Aorta (tissue), 5 donors: Measurements from ENCODE around the gene PPIB. TPM values are rescaled to one million over a fixed set of nuclear protein-coding genes. Genes with fewer than 3 reads are reported as not detected.

ENCODE experiments used
- ATAC-seq: fragments of 200-7000 bp; cut with Tn5 transposase; one replicate; pipeline ENCODE4 v1.9.1; 2022; ENCODE audit warnings: moderate library complexity; ENCODE audit not compliant: low FRiP score
- DNase-seq, 2 donors: peaks; one replicate each; pipeline ENCODE4 v3.0.0-alpha.2; 2020
- H3K27ac ChIP-seq, 2 donors: one replicate each; pipeline ENCODE4 v1.5.1; 2013; ENCODE audit warnings: low read length in 2 of 2, mild to moderate bottlenecking in 2 of 2, moderate library complexity in 2 of 2, control low read depth in 1 of 2, inconsistent platforms in 1 of 2, low read depth in 1 of 2
- H3K27me3 ChIP-seq, 2 donors: one replicate each; pipeline ENCODE4 v1.6.1; 2013; ENCODE audit warnings: control low read depth in 1 of 2, low read length in 1 of 2, mild to moderate bottlenecking in 1 of 2, moderate library complexity in 1 of 2; ENCODE audit not compliant: insufficient read depth in 2 of 2, control insufficient read depth in 1 of 2
- H3K36me3 ChIP-seq, 2 donors: one replicate each; pipeline ENCODE4 v1.6.1; 2013; ENCODE audit warnings: control low read depth in 1 of 2, low read length in 1 of 2, mild to moderate bottlenecking in 1 of 2; ENCODE audit not compliant: insufficient read depth in 2 of 2, control insufficient read depth in 1 of 2
- H3K4me1 ChIP-seq, 2 donors: one replicate each; pipeline ENCODE4 v1.6.1; 2013; ENCODE audit warnings: low read length in 2 of 2, control low read depth in 1 of 2, mild to moderate bottlenecking in 1 of 2, moderate library complexity in 1 of 2; ENCODE audit not compliant: insufficient read depth in 2 of 2, control insufficient read depth in 1 of 2
- H3K4me3 ChIP-seq, 2 donors: one replicate each; pipeline ENCODE4 v1.5.1; 2013; ENCODE audit warnings: low read length in 2 of 2, control low read depth in 1 of 2, mild to moderate bottlenecking in 1 of 2
- H3K9me3 ChIP-seq: one replicate; pipeline ENCODE4 v1.6.1; 2013; ENCODE audit warnings: mild to moderate bottlenecking, low read length; ENCODE audit not compliant: control insufficient read depth
- WGBS, 2 donors: extraction: QIAGEN DNeasy Blood & Tissue Kit; methylation state at CpG; one replicate each; pipeline ENCODE4 v1.1.7; 2013; 5-methylcytosine and 5-hydroxymethylcytosine counted together
- intact Hi-C, 2 donors: fragments of 100-400 bp; cut with DNase I; formaldehyde crosslinking; loops; one replicate each; pipeline versions ENCODE4 v1.14.2 to v1.15.0; 2022
- polyA plus RNA-seq, 2 donors: library from polyadenylated mRNA; stranded (reverse); fragments of 200-250 nt; gene quantifications; one replicate each; pipeline ENCODE4 v1.2.3, GENCODE V29; 2013
- total RNA-seq, 2 donors: library from RNA; stranded (reverse); fragmentation: NEBNext Ultra II Directional; extraction: Animal tissue kit (Norgen Biotek cat#: 25700); gene quantifications; one replicate each; pipeline ENCODE4 v1.2.1, GENCODE V29; 2021
- donor health status: healthy with polysubstance abuse.
- donor health status: Bipolar disorder and iron deficiency.
- donor health status: DM: no; HTN: no; CAD: no.
- donor health status: DM: no; HTN: no; CAD: no.
- donor health status: DM: yes; HTN: yes; CAD: no.

Gene PPIB
- total and polyA plus RNA-seq, 4 donors = 293 to 699 (median 378) TPM

GRCh38 chr15:64152507-64153387 lies 10.1 kb downstream of the PPIB start:
- 20 to 21% methylated on average over 27 of the region's 27 CpGs for WGBS, 2 donors
- intact Hi-C loops = no loop called here
- peaks cover 3 to 13% of the 10 kb centered on the region in 2 donors for H3K36me3 ChIP-seq
- no peak overlapping the region for H3K27ac ChIP-seq
- ATAC-seq (no peak), DNase-seq (no peak)
- H3K9me3 ChIP-seq = no peaks in the 10 kb centered on the region
- H3K27me3 ChIP-seq = no peaks in the 10 kb centered on the region
- peak overlapping the region in 1 of 2 donors; percentile 17 for H3K4me3 ChIP-seq
- H3K4me1 ChIP-seq = no peaks in the 10 kb centered on the region

- peak within 1 kb of the TSS in 1 of 2 donors; percentile 17 for H3K4me3 ChIP-seq
- intact Hi-C loops = no loop called here
- no peak within 1 kb of the TSS for H3K27ac ChIP-seq
- DNase-seq = no peak
- no peaks in the 10 kb centered on the region for H3K9me3 ChIP-seq
- 1% methylated on average over 60 to 83 of the region's 83 CpGs for WGBS, 2 donors
- H3K4me1 ChIP-seq = no peaks in the 10 kb centered on the region
- peak; percentile 16 for ATAC-seq
- peaks cover 0 to 11% of the 10 kb centered on the region in 2 donors for H3K36me3 ChIP-seq
- H3K27me3 ChIP-seq = no peaks in the 10 kb centered on the region
Measured at GRCh38 chr15:64151727-64152506, 10.9 kb downstream of the PPIB start, which contains the start of gene SNX22. SNX22 (plus strand) TSS chr15:64151731; CDS start chr15:64151776, 45 bp downstream.

- intact Hi-C loops = no loop called here
- H3K27me3 ChIP-seq = no peaks in the 10 kb centered on the region
- H3K4me3 ChIP-seq = no peak overlapping the region
- no peaks in the 10 kb centered on the region for H3K9me3 ChIP-seq
- H3K36me3 ChIP-seq = no peaks in the 10 kb centered on the region
- ATAC-seq (no peak), DNase-seq (no peak)
- H3K27ac ChIP-seq = no peak overlapping the region
- H3K4me1 ChIP-seq = no peaks in the 10 kb centered on the region
- WGBS, 2 donors = 76 to 82% methylated on average over 9 of the region's 9 CpGs
Measured at GRCh38 chr15:64149893-64150578, 12.8 kb downstream of the PPIB start.

GRCh38 chr15:64149424-64149823 lies 13.4 kb downstream of the PPIB start:
- no peak for ATAC-seq
- H3K4me1 ChIP-seq = no peaks in the 10 kb centered on the region
- H3K27ac ChIP-seq = no peak overlapping the region
- DNase-seq = no peak
- H3K4me3 ChIP-seq = no peak overlapping the region
- no peaks in the 10 kb centered on the region for H3K9me3 ChIP-seq
- H3K27me3 ChIP-seq = no peaks in the 10 kb centered on the region
- no peaks in the 10 kb centered on the region for H3K36me3 ChIP-seq
- intact Hi-C loops = no loop called here

GRCh38 chr15:64148581-64148980 lies 14.2 kb downstream of the PPIB start:
- H3K9me3 ChIP-seq = no peaks in the 10 kb centered on the region
- H3K27me3 ChIP-seq = no peaks in the 10 kb centered on the region
- no peaks in the 10 kb centered on the region for H3K4me1 ChIP-seq
- no peaks in the 10 kb centered on the region for H3K36me3 ChIP-seq
- 78 to 79% methylated on average over 3 of the region's 3 CpGs for WGBS, 2 donors
- no peak overlapping the region for H3K4me3 ChIP-seq
- no peak overlapping the region for H3K27ac ChIP-seq
- no peak for ATAC-seq
- no peak for DNase-seq
- intact Hi-C loops = no loop called here

GRCh38 chr15:64148168-64148567 lies 14.7 kb downstream of the PPIB start:
- WGBS, 2 donors = 80 to 81% methylated on average over 7 of the region's 7 CpGs
- DNase-seq = no peak
- intact Hi-C loops = no loop called here

GRCh38 chr15:64146885-64147681 lies 15.7 kb downstream of the PPIB start:
- ATAC-seq (no peak), DNase-seq (no peak)
- H3K4me1 ChIP-seq = no peaks in the 10 kb centered on the region
- intact Hi-C loops = no loop called here
- H3K27ac ChIP-seq = no peak overlapping the region
- no peak overlapping the region for H3K4me3 ChIP-seq
- no peaks in the 10 kb centered on the region for H3K36me3 ChIP-seq
- no peaks in the 10 kb centered on the region for H3K27me3 ChIP-seq
- no peaks in the 10 kb centered on the region for H3K9me3 ChIP-seq
- 73% methylated on average over 26 of the region's 26 CpGs for WGBS, 2 donors

More at GRCh38 chr15:64148168-64148567, 14.7 kb downstream of the PPIB start:
- Histone ChIP-seq H3K36me3 (no peaks in the 10 kb centered on the region), H3K27me3 (no peaks in the 10 kb centered on the region), H3K9me3 (no peaks in the 10 kb centered on the region), H3K4me3 (no peak overlapping the region), H3K4me1 (no peaks in the 10 kb centered on the region), H3K27ac (no peak overlapping the region)
- no peak for ATAC-seq

GRCh38 chr15:64146520-64146884 lies 16.3 kb downstream of the PPIB start:
- ATAC-seq = no peak
- Histone ChIP-seq H3K36me3 (no peaks in the 10 kb centered on the region), H3K4me1 (no peaks in the 10 kb centered on the region), H3K27me3 (no peaks in the 10 kb centered on the region), H3K27ac (no peak overlapping the region), H3K4me3 (no peak overlapping the region), H3K9me3 (no peaks in the 10 kb centered on the region)
- intact Hi-C loops = no loop called here
- no peak for DNase-seq
- WGBS, 2 donors = 88 to 91% methylated on average over 3 of the region's 3 CpGs
